OCI-LY1 (cell line): ENCODE results near the gene RTL10.

ENCODE experiments used
- H2AFZ ChIP-seq: fragments of 200-600 bp; sonication (generic), shearing (Covaris generic); 2 replicates; pipeline ENCODE4 v1.6.0; 2014; ENCODE audit warnings: antibody characterized with exemption, mild to moderate bottlenecking, low read length
- H3F3A ChIP-seq: fragments of 200-600 bp; sonication (generic), shearing (Covaris generic); 2 replicates; pipeline ENCODE4 v1.6.0; 2014; ENCODE audit warnings: mild to moderate bottlenecking, antibody characterized with exemption, low read length, moderate library complexity; ENCODE audit not compliant: insufficient read depth
- H3K27ac ChIP-seq: fragments of 200-600 bp; sonication (generic); 2 replicates; pipeline ENCODE4 v1.5.1; 2014; ENCODE audit warnings: low read length, mixed run types, mild to moderate bottlenecking, low read depth; ENCODE audit not compliant: poor library complexity, severe bottlenecking
- H3K27me3 ChIP-seq: fragments of 200-600 bp; sonication (generic); 2 replicates; pipeline ENCODE4 v1.6.0; 2014; ENCODE audit warnings: antibody characterized with exemption, mild to moderate bottlenecking, low read length, moderate library complexity; ENCODE audit not compliant: insufficient read depth
- H3K36me3 ChIP-seq: fragments of 200-600 bp; sonication (generic); 2 replicates; pipeline ENCODE4 v1.6.1; 2014; ENCODE audit warnings: mild to moderate bottlenecking, antibody characterized with exemption, low read length, moderate library complexity, mixed read lengths; ENCODE audit not compliant: insufficient read depth
- H3K4me1 ChIP-seq: fragments of 200-600 bp; sonication (generic); 2 replicates; pipeline ENCODE4 v1.5.1; 2014; ENCODE audit warnings: mild to moderate bottlenecking, low read length, moderate library complexity; ENCODE audit not compliant: insufficient read depth, severe bottlenecking
- H3K4me2 ChIP-seq: fragments of 200-600 bp; sonication (generic), shearing (Covaris generic); 2 replicates; pipeline ENCODE4 v1.6.1; 2014; ENCODE audit warnings: low read length
- H3K4me3 ChIP-seq: fragments of 200-600 bp; sonication (generic); 2 replicates; pipeline ENCODE4 v1.5.1; 2014; ENCODE audit warnings: low read length, low read depth, mild to moderate bottlenecking, mixed read lengths; ENCODE audit not compliant: poor library complexity, severe bottlenecking
- H3K79me2 ChIP-seq: fragments of 200-600 bp; shearing (Covaris generic); 2 replicates; pipeline ENCODE4 v1.6.1; 2016; ENCODE audit warnings: mixed run types, low read length, mixed read lengths; ENCODE audit not compliant: insufficient read depth
- H3K9ac ChIP-seq: fragments of 200-600 bp; sonication (generic), shearing (Covaris generic); 2 replicates; pipeline ENCODE4 v1.6.1; 2014; ENCODE audit warnings: mild to moderate bottlenecking, low read length, mixed read lengths
- H3K9me2 ChIP-seq: fragments of 200-600 bp; sonication (generic), shearing (Covaris generic); 2 replicates; pipeline ENCODE4 v1.6.1; 2014; ENCODE audit warnings: low read depth, mild to moderate bottlenecking, low read length, mixed read lengths
- H3K9me3 ChIP-seq: fragments of 200-600 bp; shearing (Covaris generic); 2 replicates; pipeline ENCODE4 v1.6.1; 2014; ENCODE audit warnings: low read length, mixed read lengths
- H4K20me1 ChIP-seq: fragments of 200-600 bp; sonication (generic), shearing (Covaris generic); 2 replicates; pipeline ENCODE4 v1.6.0; 2016; ENCODE audit warnings: mild to moderate bottlenecking, low read length; ENCODE audit not compliant: insufficient read depth
- CTCF ChIP-seq: fragments of 200-600 bp; sonication (generic), shearing (Covaris generic); IDR thresholded peaks from 2 replicates; pipeline ENCODE4 v1.5.1; 2017; ENCODE audit warnings: mild to moderate bottlenecking, antibody characterized with exemption, low read length, moderate library complexity, mixed read lengths
- EZH2 ChIP-seq: fragments of 200-600 bp; sonication (generic), shearing (Covaris generic); IDR thresholded peaks from 2 replicates; pipeline ENCODE4 v1.8.0; 2017; ENCODE audit warnings: borderline replicate concordance, mixed run types, mild to moderate bottlenecking, antibody characterized with exemption, low read length, moderate library complexity, mixed read lengths

RTL10 gene

GRCh38 chr22:19824212-19824925, 30.3 kb downstream of the RTL10 start:
- Histone ChIP-seq H3K9me2 (no peaks in the 10 kb centered on the region), H3K27ac (peak overlapping the region; percentile 71), H2AFZ (no peak overlapping the region), H3K9ac (peak overlapping the region; percentile 21; the same call in 1 of the 2 replicates), H3K9me3 (peaks cover 11% of the 10 kb centered on the region), H3K27me3 (no peaks in the 10 kb centered on the region), H4K20me1 (no peaks in the 10 kb centered on the region), H3K36me3 (no peaks in the 10 kb centered on the region), H3K4me2 (peak overlapping the region; percentile 5; the same call in 1 of the 2 replicates), H3F3A (no peaks in the 10 kb centered on the region), H3K79me2 (no peaks in the 10 kb centered on the region), H3K4me1 (peaks cover 16% of the 10 kb centered on the region), H3K4me3 (no peak overlapping the region)
- no peak for TF ChIP-seq CTCF
- no peak for TF ChIP-seq EZH2

- Histone ChIP-seq H3K9me2 (no peaks in the 10 kb centered on the region), H3K4me1 (peaks cover 16% of the 10 kb centered on the region), H3K36me3 (no peaks in the 10 kb centered on the region), H3K4me3 (no peak overlapping the region), H3F3A (no peaks in the 10 kb centered on the region), H3K9ac (no peak overlapping the region), H2AFZ (no peak overlapping the region), H4K20me1 (no peaks in the 10 kb centered on the region), H3K27ac (no peak overlapping the region), H3K79me2 (no peaks in the 10 kb centered on the region), H3K27me3 (no peaks in the 10 kb centered on the region), H3K4me2 (peak overlapping the region; percentile 5; the same call in 1 of the 2 replicates), H3K9me3 (peaks cover 11% of the 10 kb centered on the region)
- no peak for TF ChIP-seq CTCF
- TF ChIP-seq EZH2 = no peak
These were observed 30.8 kb downstream of the RTL10 start for GRCh38 chr22:19823902-19824211.

- Histone ChIP-seq H3K27ac (no peak overlapping the region), H3K9ac (no peak overlapping the region), H3K79me2 (no peaks in the 10 kb centered on the region), H4K20me1 (no peaks in the 10 kb centered on the region), H3K36me3 (no peaks in the 10 kb centered on the region), H3K9me3 (peaks cover 11% of the 10 kb centered on the region), H3K27me3 (no peaks in the 10 kb centered on the region), H3K4me1 (peaks cover 19% of the 10 kb centered on the region), H3F3A (no peaks in the 10 kb centered on the region), H3K9me2 (no peaks in the 10 kb centered on the region), H3K4me2 (no peak overlapping the region), H3K4me3 (no peak overlapping the region), H2AFZ (no peak overlapping the region)
- TF ChIP-seq EZH2 = no peak
- TF ChIP-seq CTCF = no peak
These were observed 31.3 kb downstream of the RTL10 start for GRCh38 chr22:19823191-19823901.
